ENCODE data around the gene BHLHA9.
"Not testable (repeated sequence)": the region's sequence is repeated elsewhere in the genome, so short reads cannot be mapped to it uniquely, and the experiment has no call there.

BHLHA9 gene

DNA sequence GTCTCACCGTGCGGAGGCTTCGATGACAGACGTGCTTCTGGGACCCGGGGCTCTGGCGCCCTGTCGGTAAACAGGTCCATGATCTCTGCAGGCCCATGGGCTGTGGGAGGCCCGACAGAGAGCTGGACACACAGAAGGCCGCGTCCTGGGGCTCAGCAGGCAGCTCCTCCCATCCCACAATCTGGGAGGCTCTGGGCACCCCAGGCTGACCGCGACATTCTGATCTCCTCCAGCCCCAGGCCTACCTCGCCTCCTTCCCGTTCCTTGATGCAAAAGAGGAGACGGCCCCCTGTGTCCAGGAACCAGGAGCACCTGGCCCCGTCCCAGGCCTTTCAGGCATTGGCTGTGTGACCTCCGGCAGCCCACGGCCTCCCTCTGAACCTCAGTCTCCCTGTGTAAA is 32.5 kb downstream of the BHLHA9 start:
- no peak for DNase-seq

GRCh38 chr17:1304522-1304921 is 34.3 kb downstream of the BHLHA9 start:
- no peak for DNase-seq

DNA sequence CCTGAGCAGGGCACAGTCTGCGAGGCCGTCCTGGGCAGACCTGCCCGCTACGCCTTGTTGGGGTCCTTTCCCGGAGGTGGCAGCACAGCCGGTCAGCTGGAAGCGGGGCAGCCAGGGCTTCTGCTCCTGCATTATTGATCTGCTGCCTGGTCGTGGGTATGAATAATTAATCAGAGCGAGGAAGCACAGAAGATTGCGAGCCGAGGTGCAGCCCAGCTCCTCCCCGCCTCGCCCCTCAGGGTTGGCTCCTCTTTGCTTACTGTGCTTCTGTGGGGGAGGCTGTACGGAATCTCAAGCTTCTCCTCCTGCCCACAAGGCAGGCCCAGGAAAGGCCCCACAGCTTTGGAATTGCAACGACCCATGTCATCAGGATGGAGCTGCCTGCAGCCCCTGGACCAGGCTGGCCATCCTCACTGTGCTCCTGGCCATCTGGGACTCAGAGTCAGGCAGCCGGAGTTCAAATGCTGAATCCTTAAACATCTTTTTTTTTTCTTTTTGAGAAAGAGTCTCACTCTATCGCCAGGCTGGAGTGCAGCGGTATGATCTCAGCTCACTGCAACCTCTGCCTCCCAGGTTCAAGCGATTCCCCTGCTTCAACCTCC is 34.8 kb downstream of the BHLHA9 start:
- no peak for DNase-seq

DNA sequence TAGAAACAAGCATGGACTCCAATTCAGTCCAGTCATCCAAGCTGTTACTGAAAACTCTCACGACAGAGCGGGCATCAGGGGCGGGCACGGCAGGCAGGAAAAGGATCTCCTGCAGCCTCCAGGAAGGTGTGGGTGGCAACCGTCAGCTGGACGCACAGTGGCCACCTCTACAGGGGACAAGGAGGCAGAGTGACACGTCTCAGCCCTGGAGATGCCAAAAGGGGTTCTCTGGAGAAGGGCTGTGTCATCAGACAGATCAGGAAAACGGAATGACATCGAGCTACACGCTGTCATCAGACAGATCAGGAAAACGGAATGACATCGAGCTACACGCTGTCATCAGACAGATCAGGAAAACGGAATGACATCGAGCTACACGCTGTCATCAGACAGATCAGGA is 37.6 kb downstream of the BHLHA9 start:
- not testable (repeated sequence) for DNase-seq

DNA sequence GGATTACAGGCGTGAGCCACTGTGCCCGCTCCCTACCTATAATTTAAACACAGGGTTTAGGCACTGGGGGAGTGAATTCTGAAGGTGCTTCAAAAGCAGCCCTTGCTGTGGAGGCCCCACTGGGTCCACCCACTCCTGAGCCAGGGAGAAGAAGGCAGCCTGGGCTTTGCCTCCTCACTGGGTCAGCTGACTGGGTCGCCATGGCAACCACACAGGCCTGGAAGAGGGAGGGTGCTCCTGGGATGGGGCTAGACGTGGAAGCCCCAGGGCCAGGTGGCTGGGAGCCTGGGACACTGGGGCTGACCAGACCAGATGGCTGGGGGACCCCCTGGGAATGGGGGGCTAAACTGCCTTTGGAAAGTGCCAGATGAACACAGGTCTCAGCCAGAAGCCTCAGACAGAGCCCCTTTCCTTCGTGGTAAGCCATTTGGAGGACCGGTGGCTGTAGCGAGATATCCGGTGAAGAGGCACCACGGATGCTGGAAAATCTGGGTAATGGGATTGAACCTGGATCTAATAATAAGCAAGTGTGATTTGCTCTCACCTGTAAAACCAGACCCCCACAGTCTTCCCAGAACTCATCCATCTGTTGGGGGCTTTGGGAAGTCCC is 42.1 kb downstream of the BHLHA9 start:
- no peak for DNase-seq

- DNase-seq = no peak
Observed at GRCh38 chr17:1313270-1314005, 43.2 kb downstream of the BHLHA9 start.

DNA sequence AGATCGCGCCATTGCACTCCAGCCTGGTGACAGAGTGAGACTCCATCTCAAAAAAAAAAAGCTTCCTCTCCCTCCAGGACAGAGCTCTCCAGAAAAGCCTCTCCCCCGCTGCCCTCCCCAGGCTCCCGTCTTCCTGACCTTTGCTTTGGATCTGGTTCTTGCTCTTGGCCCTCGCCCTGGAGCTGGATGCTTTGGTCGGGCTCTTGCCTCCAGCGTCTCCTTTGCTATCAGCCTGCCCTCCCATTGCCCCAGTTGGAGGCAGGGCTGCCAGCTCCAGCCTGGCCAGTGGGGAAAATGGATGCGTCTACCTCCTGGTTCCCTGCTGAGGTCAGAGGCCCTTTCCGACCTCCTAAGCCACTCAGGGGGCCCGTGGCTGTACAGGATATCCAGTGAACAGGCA is 45.2 kb downstream of the BHLHA9 start:
- no peak for DNase-seq

- DNase-seq = no peak
Observed at GRCh38 chr17:1315891-1316403, 45.7 kb downstream of the BHLHA9 start.

Measured in midbrain (tissue), 1 donor.